GM21723 (cell line): ENCODE results near the gene PRKCG.
"Not testable (repeated sequence)": the region's sequence is repeated elsewhere in the genome, so short reads cannot be mapped to it uniquely, and the experiment has no call there.

Experiments used
- ATAC-seq: cut with Tn5 transposase; IDR thresholded peaks from one replicate; pipeline ENCODE4 v1.9.1; 2021; ENCODE audit warnings: mild to moderate bottlenecking, moderate library complexity; ENCODE audit not compliant: unreplicated experiment

Gene PRKCG

DNA sequence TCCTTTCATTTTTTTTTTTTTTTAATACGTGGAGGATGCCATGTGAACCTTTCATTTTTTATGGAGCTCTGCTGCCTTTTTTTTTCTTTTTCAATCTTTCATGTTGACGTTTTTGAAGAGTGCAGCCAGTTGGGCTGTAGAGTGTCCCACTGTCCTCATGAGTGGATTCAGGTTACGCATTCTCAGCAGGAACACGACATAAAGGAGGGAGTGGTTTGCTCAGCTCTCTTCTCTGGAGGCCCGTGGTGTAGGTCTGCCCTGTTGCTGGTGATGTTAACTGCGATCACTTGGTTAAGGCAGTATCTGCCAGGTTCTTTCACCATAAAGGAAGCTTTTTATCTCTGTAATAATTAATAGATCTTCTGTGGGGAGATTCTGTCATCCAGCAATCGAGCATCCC, 54.0 kb downstream of the PRKCG start:
- no peak for ATAC-seq

DNA sequence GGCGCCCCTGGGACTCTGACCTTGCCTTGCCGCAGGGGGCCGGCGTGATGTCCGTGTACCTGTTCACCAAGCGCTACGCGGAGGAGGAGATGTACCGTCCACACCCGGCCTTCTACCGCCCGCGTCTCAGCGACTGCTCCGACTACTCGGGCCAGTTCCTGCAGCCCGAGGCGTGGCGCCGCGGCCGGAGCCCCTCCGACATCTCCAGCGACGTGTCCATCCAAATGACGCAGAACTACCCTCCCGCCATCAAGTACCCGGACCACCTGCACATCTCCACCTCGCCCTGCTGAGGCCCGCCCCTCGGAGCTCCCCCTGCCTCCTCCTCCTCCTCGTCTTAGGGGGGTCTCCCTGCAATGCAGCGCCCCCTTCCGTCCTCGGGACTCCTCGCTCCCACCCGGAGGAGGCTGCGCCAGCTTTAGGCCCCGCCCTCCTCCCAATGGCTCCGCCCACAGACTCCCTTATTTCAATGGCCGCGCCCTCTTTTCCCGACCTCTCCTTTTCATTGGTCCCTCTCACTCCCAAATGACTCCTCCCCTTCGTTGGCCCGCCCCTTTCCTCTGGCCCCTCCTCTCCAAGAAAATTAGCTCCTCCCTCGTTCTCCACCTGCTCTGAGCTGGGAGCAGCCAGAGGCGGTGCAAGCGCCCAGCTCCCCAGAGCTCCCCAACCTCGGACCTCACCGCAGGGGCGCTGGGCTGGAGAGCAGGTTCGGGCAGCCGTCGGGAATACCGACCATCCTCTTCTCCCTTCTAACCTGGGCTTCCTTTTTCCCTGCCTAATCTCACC, 60.2 kb downstream of the PRKCG start:
- ATAC-seq = no peak

- ATAC-seq = no peak
Measured at GRCh38 chr19:53944416-53944815, 62.4 kb downstream of the PRKCG start.

- ATAC-seq = no peak
Measured at GRCh38 chr19:53944933-53945332, 62.9 kb downstream of the PRKCG start.

- ATAC-seq = no peak
Measured at GRCh38 chr19:53945441-53945840, 63.4 kb downstream of the PRKCG start.

DNA sequence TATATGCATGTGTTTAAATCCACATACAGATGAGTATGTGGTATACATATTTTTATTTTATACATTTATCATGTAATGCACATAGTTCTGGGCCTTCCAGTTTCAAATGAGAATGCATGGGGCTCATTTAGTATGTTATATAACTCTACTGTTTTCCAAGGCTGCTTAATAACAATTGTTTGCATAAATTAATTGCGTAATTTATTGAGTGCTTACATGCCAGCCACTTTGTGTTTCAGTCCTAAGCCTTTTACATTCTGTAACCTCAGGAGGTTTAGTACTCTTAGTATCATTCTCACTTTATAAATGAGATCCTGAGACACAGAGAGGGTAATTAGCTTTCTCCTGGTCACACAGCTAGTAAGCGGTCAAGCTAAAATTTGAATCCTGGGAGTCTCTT, 64.0 kb downstream of the PRKCG start:
- no peak for ATAC-seq

GRCh38 chr19:53947624-53948023, 65.6 kb downstream of the PRKCG start:
- ATAC-seq = no peak

GRCh38 chr19:53948611-53949010, 66.6 kb downstream of the PRKCG start:
- ATAC-seq = not testable (repeated sequence)

- no peak for ATAC-seq
Measured at GRCh38 chr19:53951436-53951835, 69.4 kb downstream of the PRKCG start.

GRCh38 chr19:53951947-53952346, 70.0 kb downstream of the PRKCG start:
- ATAC-seq = no peak

- ATAC-seq = no peak
Measured at GRCh38 chr19:53953383-53953782, 71.4 kb downstream of the PRKCG start.
